ENCODE data around the gene ABLIM1. TPM values are rescaled to one million over a fixed set of nuclear protein-coding genes. Genes with fewer than 3 reads are reported as not detected.

ABLIM1 gene
- total and polyA plus RNA-seq, 10 of the 15 experiments (the other 5 are each of a cell fraction or from before 2014, with no cell fraction given), result 14.2 to 50.5 (median 28.1) TPM

DNA sequence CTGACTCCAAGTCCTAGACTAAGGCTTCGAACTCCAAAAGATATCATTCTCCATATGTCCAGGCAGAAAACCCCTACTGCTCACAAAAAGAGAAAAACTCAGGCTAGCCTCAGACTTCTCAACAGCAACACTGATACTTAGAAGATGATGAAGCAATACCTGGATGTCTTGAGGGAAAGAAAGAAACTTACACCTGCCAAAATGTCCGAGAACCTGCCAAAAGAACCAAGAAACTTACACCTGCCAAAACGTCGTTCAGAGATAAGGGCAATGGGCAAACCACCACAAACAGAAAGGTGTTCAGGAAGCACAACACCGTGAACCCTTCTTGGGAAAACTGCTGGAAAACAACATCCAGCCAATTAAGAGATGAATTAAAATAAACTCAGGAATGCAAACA lies 15.3 kb downstream of the ABLIM1 start:
- ChIA-PET POLR2A (no interaction called here), RAD21 (ENCODE audit: unreplicated experiment) (interaction anchor here (0.7 kb wide), 1 partner anchor 23 kb away, joined by 3 read pairs; no protein-coding TSS in a partner anchor), SMC1A (ENCODE audit: uncharacterized antibody, unreplicated experiment) (no interaction called here), CTCF (no interaction called here)
- DNase-seq (ENCODE audit: low read depth, low spot score), result no peak
- in situ Hi-C loops (cut with MboI) (no loop called here), intact Hi-C loops (cut with micrococcal nuclease; ENCODE audit: unreplicated experiment) (no loop called here)
- H4K20me1 ChIP-seq (ENCODE audit: control insufficient read depth, insufficient read depth), result no peaks in the 10 kb centered on the region
- H3K4me1 ChIP-seq (ENCODE audit: control insufficient read depth, insufficient read depth, low read length), result no peaks in the 10 kb centered on the region
- H2AFZ ChIP-seq (ENCODE audit: control insufficient read depth, low read depth, low read length), result no peak overlapping the region
- H3K27ac ChIP-seq (ENCODE audit: control insufficient read depth, insufficient read depth), result no peak overlapping the region
- H3K9me3 ChIP-seq (replicated peaks; ENCODE audit: control insufficient read depth, insufficient read depth, low read length), result no peaks in the 10 kb centered on the region
- H3K4me2 ChIP-seq (ENCODE audit: control insufficient read depth, insufficient read depth), result no peak overlapping the region
- no peaks in the 10 kb centered on the region for H3K27me3 ChIP-seq (replicated peaks in 1 of 2; ENCODE audit: control insufficient read depth in 2 of 2, insufficient read depth in 2 of 2, low read length in 1 of 2)
- H3K9ac ChIP-seq (ENCODE audit: control insufficient read depth, insufficient read depth, low read length), result no peak overlapping the region
- TF ChIP-seq, protein P1, sequence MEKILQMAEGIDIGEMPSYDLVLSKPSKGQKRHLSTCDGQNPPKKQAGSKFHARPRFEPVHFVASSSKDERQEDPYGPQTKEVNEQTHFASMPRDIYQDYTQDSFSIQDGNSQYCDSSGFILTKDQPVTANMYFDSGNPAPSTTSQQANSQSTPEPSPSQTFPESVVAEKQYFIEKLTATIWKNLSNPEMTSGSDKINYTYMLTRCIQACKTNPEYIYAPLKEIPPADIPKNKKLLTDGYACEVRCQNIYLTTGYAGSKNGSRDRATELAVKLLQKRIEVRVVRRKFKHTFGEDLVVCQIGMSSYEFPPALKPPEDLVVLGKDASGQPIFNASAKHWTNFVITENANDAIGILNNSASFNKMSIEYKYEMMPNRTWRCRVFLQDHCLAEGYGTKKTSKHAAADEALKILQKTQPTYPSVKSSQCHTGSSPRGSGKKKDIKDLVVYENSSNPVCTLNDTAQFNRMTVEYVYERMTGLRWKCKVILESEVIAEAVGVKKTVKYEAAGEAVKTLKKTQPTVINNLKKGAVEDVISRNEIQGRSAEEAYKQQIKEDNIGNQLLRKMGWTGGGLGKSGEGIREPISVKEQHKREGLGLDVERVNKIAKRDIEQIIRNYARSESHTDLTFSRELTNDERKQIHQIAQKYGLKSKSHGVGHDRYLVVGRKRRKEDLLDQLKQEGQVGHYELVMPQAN (conservative IDR thresholded peaks at IDR 0.05), result no peak
- TF ChIP-seq NR2C2 (IDR thresholded peaks at IDR 0.05; ENCODE audit: borderline replicate concordance, control insufficient read depth, insufficient read length, low read depth), result no peak
- TF ChIP-seq TCF7 (IDR thresholded peaks at IDR 0.05; ENCODE audit: borderline replicate concordance), result no peak
- no peak for TF ChIP-seq SPI1 (IDR thresholded peaks at IDR 0.05; ENCODE audit: borderline replicate concordance, insufficient read depth, low read depth, low read length)
- TF ChIP-seq ZNF24 (IDR thresholded peaks at IDR 0.05), result no peak
- TF ChIP-seq, protein P2, sequence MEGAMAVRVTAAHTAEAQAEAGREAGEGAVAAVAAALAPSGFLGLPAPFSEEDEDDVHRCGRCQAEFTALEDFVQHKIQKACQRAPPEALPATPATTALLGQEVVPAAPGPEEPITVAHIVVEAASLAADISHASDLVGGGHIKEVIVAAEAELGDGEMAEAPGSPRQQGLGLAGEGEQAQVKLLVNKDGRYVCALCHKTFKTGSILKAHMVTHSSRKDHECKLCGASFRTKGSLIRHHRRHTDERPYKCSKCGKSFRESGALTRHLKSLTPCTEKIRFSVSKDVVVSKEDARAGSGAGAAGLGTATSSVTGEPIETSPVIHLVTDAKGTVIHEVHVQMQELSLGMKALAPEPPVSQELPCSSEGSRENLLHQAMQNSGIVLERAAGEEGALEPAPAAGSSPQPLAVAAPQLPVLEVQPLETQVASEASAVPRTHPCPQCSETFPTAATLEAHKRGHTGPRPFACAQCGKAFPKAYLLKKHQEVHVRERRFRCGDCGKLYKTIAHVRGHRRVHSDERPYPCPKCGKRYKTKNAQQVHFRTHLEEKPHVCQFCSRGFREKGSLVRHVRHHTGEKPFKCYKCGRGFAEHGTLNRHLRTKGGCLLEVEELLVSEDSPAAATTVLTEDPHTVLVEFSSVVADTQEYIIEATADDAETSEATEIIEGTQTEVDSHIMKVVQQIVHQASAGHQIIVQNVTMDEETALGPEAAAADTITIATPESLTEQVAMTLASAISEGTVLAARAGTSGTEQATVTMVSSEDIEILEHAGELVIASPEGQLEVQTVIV (IDR thresholded peaks at IDR 0.05; ENCODE audit: borderline replicate concordance, partially characterized antibody), result no peak
- no peak for TF ChIP-seq FOS (IDR thresholded peaks at IDR 0.05; ENCODE audit: borderline replicate concordance, extremely low read depth, insufficient read length)
- no peak for TF ChIP-seq MTA2 (IDR thresholded peaks at IDR 0.05; ENCODE audit: low read depth)
- no peak for TF ChIP-seq SUZ12 (IDR thresholded peaks at IDR 0.05; ENCODE audit: unreplicated experiment)
- no peak for TF ChIP-seq SREBF1 (IDR thresholded peaks at IDR 0.05; ENCODE audit: low read length)
- no peak for TF ChIP-seq ZNF217 (IDR thresholded peaks at IDR 0.05)
- TF ChIP-seq KAT2A (conservative IDR thresholded peaks at IDR 0.05; ENCODE audit: control insufficient read depth, low read depth, low read length), result no peak
- TF ChIP-seq SKIL (IDR thresholded peaks at IDR 0.05; ENCODE audit: low read depth, poor library complexity, severe bottlenecking), result no peak
- no peaks in the 10 kb centered on the region for H3K79me2 ChIP-seq (ENCODE audit: control insufficient read depth, insufficient read depth, low read length)
- 40% methylated on average over 5 of the region's 5 CpGs for WGBS (ENCODE audit: insufficient coverage, insufficient replicate concordance, low lambda C conversion rate, missing lambda C conversion rate)
- no TSS peak for BruUV-seq (replicated peaks)
- ATAC-seq, result no peak
- no peaks in the 10 kb centered on the region for H3K36me3 ChIP-seq (ENCODE audit: control insufficient read depth in 2 of 2, insufficient read depth in 2 of 2, low read length in 1 of 2)
- FAIRE-seq, result no peak
- H3K4me3 ChIP-seq, result no peak overlapping the region
